ENCODE results near the gene TTC1.

GRCh38 chr5:160011471-160011870, 2.5 kb downstream of the TTC1 start:
- TF ChIP-seq ARNTL (CRISPR knock-in tag; IDR thresholded peaks at IDR 0.05; ENCODE audit: borderline replicate concordance, low read depth) (no peak), ZFP3 (CRISPR knock-in tag; IDR thresholded peaks at IDR 0.05) (no peak), POU6F1 (CRISPR knock-in tag; IDR thresholded peaks at IDR 0.05; ENCODE audit: borderline replicate concordance, low read depth) (no peak), CREB5 (CRISPR knock-in tag; IDR thresholded peaks at IDR 0.05; ENCODE audit: low read depth) (no peak)
